ENCODE data around the gene SERPINH1.

The SERPINH1 gene

GRCh38 chr11:75518771-75519653 is 43.0 kb upstream of the SERPINH1 start:
- H3K4me3 ChIP-seq (ENCODE audit: low read length): no peak overlapping the region
- TF ChIP-seq, protein P1, sequence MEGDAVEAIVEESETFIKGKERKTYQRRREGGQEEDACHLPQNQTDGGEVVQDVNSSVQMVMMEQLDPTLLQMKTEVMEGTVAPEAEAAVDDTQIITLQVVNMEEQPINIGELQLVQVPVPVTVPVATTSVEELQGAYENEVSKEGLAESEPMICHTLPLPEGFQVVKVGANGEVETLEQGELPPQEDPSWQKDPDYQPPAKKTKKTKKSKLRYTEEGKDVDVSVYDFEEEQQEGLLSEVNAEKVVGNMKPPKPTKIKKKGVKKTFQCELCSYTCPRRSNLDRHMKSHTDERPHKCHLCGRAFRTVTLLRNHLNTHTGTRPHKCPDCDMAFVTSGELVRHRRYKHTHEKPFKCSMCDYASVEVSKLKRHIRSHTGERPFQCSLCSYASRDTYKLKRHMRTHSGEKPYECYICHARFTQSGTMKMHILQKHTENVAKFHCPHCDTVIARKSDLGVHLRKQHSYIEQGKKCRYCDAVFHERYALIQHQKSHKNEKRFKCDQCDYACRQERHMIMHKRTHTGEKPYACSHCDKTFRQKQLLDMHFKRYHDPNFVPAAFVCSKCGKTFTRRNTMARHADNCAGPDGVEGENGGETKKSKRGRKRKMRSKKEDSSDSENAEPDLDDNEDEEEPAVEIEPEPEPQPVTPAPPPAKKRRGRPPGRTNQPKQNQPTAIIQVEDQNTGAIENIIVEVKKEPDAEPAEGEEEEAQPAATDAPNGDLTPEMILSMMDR (conservative IDR thresholded peaks at IDR 0.05; ENCODE audit: low read depth, low read length): no peak
- DNase-seq (ENCODE audit: low read depth): no peak

GRCh38 chr11:75520688-75521087 is 41.4 kb upstream of the SERPINH1 start:
- TF ChIP-seq, protein P1 (conservative IDR thresholded peaks at IDR 0.05; ENCODE audit: low read depth, low read length): no peak
- no peak for DNase-seq (ENCODE audit: low read depth)
- H3K4me3 ChIP-seq (ENCODE audit: low read length): no peak overlapping the region

DNA sequence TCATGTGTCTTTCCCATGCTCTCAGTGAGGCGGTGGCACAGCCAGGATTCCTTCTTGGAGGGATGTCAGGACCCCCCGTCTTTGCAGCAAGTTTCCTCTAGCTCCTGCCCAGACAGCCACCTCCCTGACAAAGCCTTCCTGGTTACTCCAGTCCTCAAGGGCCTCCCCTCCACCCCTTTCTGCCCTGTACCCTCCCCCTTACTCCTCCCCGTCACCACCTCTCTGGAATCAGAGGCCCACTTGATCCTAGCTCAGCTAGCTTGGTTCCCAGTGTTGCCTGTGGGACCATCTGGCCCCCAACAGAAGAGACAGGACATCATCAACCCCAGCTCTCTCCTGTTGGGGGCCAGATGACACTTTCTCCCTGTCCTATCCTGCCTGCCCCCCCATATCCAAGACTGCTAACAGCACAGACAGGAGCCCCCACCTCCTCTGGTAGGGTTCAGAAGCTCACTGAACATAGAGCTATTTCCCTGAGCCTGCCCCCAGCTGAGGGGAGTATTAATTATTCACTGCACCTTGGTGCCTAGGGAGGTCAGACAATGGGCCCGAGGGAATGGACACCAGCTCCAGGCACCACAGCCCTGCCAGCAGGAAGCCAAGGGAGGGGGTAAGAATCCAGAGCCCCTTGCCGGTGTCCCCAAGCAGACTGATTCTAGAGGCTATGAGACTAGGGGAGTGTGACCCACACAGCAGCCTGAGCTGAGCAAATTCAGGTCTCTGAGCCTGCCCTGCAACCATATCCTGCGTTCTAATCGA is 39.6 kb upstream of the SERPINH1 start:
- DNase-seq (ENCODE audit: low read depth): no peak

DNA sequence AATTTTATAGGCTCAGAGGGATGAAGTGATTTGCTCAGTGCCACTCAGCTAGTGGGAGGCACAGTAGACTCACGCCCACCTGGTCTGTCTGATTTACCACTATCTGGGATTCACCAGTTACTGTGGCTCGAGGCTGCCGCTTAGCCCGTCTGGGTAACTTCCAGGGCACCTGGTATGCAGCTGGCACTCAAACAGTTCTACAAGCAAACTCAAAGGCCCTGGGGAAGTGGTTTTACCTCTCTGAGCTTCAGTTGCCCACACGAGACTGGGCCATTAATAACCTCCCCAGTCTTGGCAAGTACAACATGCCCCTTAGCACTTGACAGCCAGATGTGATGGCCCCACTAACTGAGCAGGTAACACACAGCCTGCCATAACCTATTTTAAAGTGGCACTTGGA is 38.9 kb upstream of the SERPINH1 start:
- DNase-seq (ENCODE audit: low read depth): no peak
- TF ChIP-seq, protein P1 (conservative IDR thresholded peaks at IDR 0.05; ENCODE audit: low read depth, low read length): no peak
- no peak overlapping the region for H3K4me3 ChIP-seq (ENCODE audit: low read length)

More for the DNA sequence above, 39.6 kb upstream of the SERPINH1 start:
- TF ChIP-seq, protein P1 (conservative IDR thresholded peaks at IDR 0.05; ENCODE audit: low read depth, low read length): no peak
- no peak overlapping the region for H3K4me3 ChIP-seq (ENCODE audit: low read length)

- DNase-seq (ENCODE audit: low read depth): no peak
- TF ChIP-seq, protein P1 (conservative IDR thresholded peaks at IDR 0.05; ENCODE audit: low read depth, low read length): no peak
- H3K4me3 ChIP-seq (ENCODE audit: low read length): peak overlapping the region; percentile 77
Observed at GRCh38 chr11:75523811-75524664, 38.0 kb upstream of the SERPINH1 start.

DNA sequence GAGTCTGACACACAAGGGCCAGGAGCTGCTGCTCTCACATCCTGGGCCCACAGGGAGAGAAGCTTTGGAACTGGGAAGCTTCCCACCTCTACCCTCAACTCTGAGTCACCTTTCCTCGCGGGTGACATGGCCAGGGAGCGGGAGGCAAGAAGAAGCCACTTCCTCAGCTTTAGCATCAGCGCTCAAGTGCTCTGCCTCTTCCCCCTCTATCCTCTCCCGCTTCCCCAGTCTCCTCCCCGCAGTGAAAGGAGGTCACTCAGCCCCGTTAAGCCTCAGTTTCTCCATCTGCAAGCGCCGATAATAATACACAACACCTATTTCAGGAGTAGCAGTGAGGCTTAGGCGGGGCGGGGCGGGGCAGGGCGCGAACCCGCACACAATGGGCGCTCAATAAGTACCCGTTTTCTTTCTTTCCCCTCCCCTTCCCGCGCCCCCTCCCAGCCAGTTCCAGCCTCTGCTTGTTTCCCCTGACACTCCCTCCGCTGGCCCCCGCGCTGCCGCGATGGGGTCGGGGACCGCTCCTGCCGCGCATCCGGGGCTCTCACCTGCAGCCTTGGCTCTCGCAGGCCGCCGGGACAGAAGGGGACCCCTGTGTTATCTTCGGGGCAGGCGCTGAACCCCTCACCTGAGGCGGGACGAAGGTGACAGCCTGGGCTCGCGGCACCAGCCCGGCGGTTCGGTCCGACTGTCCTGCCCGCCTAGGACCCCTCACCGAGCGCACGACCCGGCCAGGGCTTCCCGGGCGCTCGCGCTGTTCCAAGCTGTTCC is 37.2 kb upstream of the SERPINH1 start:
- TF ChIP-seq, protein P1 (conservative IDR thresholded peaks at IDR 0.05; ENCODE audit: low read depth, low read length): no peak
- peak overlapping the region; percentile 77 for H3K4me3 ChIP-seq (ENCODE audit: low read length)
- no peak for DNase-seq (ENCODE audit: low read depth)
